Psoas muscle (tissue), 8 donors: ENCODE results near the gene ITPR2. TPM values are rescaled to one million over a fixed set of nuclear protein-coding genes. Genes with fewer than 3 reads are reported as not detected.
"Not testable (repeated sequence)": the region's sequence is repeated elsewhere in the genome, so short reads cannot be mapped to it uniquely, and the experiment has no call there.

Experiments
- ATAC-seq, 4 donors: fragments of 200-7000 bp; cut with Tn5 transposase; one replicate each; pipeline ENCODE4 v1.9.1; 2020; ENCODE audit warnings: moderate library complexity in 3 of 4, mild to moderate bottlenecking in 2 of 4
- DNase-seq, 2 donors: peaks; one replicate each; pipeline ENCODE4 v3.0.0-alpha.2; 2020
- H3K27ac ChIP-seq: fragments of 200-600 bp; one replicate; pipeline ENCODE4 v1.8.0; 2022
- H3K27me3 ChIP-seq, 3 donors: fragments of 200-600 bp in 1 of 3; one replicate each; pipeline versions ENCODE4 v1.6.1 to v1.8.0; 2013 to 2022; ENCODE audit warnings: low read length in 2 of 3, mild to moderate bottlenecking in 2 of 3, moderate library complexity in 1 of 3; ENCODE audit not compliant: insufficient read depth in 3 of 3
- H3K36me3 ChIP-seq, 2 donors: fragments of 200-600 bp in 1 of 2; one replicate each; pipeline versions ENCODE4 v1.6.1 to v1.8.0; 2013 to 2022; ENCODE audit warnings: low read depth in 1 of 2, mild to moderate bottlenecking in 1 of 2, moderate library complexity in 1 of 2; ENCODE audit not compliant: insufficient read depth in 1 of 2
- H3K4me1 ChIP-seq: fragments of 200-600 bp; one replicate; pipeline ENCODE4 v1.8.0; 2022
- H3K4me3 ChIP-seq: fragments of 200-600 bp; one replicate; pipeline ENCODE4 v1.8.0; 2022; ENCODE audit warnings: mild to moderate bottlenecking
- H3K9me3 ChIP-seq: fragments of 200-600 bp; one replicate; pipeline ENCODE4 v1.8.0; 2022
- WGBS, 3 donors: extraction: QIAGEN DNeasy Blood & Tissue Kit; methylation state at CpG; one replicate each; pipeline versions ENCODE4 v1.1.6 to v1.1.7; 2013; 5-methylcytosine and 5-hydroxymethylcytosine counted together
- intact Hi-C, 2 donors: fragments of 100-400 bp; cut with DNase I; formaldehyde crosslinking; loops; one replicate each; pipeline versions ENCODE4 v1.11.0 to v1.14.2; 2022
- polyA plus RNA-seq, 3 donors: library from polyadenylated mRNA; stranded (reverse); fragments of 200-250 nt; gene quantifications; one replicate each; pipeline ENCODE4 v1.2.3, GENCODE V29; 2013
- total RNA-seq, 4 donors: library from RNA; stranded (reverse); fragmentation: NEBNext Ultra II Directional in 2 of 4; extraction: Animal tissue kit (Norgen Biotek cat#: 25700) in 2 of 4; gene quantifications; one replicate each; pipeline versions ENCODE4 v1.2.1 to v1.2.4, GENCODE V29; 2021 to 2023
- TF ChIP-seq, protein P1 (sequence below): fragments of 200-600 bp; IDR thresholded peaks from one replicate; pipeline ENCODE4 v1.8.0; 2022; ENCODE audit warnings: antibody characterized with exemption
- donor health status: healthy with polysubstance abuse.
- donor health status: DM: no; HTN: no; CAD: no; lungs with moderate emphysema.
- donor health status: Bipolar disorder and iron deficiency.
- donor health status: healthy.
- donor health status: DM: yes; HTN: yes; CAD: no.
- donor health status: DM: no; HTN: no; CAD: no.
- donor health status: DM: no; HTN: no; CAD: no.
- donor health status: DM: yes; HTN: yes; CAD: no.

Gene ITPR2
- total and polyA plus RNA-seq, 7 donors, result 0.86 to 10.3 (median 6.1) TPM

GRCh38 chr12:26678697-26679660 lies 154.0 kb downstream of the ITPR2 start:
- intact Hi-C loops, result no loop called here
- peaks cover 3 to 34% of the 10 kb centered on the region in 2 donors for H3K36me3 ChIP-seq
- no peak overlapping the region for H3K4me3 ChIP-seq
- no peak for ATAC-seq
- WGBS, 3 donors, result 42 to 55% (median 51%) methylated on average over 4 of the region's 4 CpGs
- DNase-seq, result no peak
- no peaks in the 10 kb centered on the region for H3K27me3 ChIP-seq
- TF ChIP-seq, protein P1, sequence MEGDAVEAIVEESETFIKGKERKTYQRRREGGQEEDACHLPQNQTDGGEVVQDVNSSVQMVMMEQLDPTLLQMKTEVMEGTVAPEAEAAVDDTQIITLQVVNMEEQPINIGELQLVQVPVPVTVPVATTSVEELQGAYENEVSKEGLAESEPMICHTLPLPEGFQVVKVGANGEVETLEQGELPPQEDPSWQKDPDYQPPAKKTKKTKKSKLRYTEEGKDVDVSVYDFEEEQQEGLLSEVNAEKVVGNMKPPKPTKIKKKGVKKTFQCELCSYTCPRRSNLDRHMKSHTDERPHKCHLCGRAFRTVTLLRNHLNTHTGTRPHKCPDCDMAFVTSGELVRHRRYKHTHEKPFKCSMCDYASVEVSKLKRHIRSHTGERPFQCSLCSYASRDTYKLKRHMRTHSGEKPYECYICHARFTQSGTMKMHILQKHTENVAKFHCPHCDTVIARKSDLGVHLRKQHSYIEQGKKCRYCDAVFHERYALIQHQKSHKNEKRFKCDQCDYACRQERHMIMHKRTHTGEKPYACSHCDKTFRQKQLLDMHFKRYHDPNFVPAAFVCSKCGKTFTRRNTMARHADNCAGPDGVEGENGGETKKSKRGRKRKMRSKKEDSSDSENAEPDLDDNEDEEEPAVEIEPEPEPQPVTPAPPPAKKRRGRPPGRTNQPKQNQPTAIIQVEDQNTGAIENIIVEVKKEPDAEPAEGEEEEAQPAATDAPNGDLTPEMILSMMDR, result no peak
- no peaks in the 10 kb centered on the region for H3K4me1 ChIP-seq
- H3K9me3 ChIP-seq, result peaks cover 8% of the 10 kb centered on the region
- H3K27ac ChIP-seq, result no peak overlapping the region

DNA sequence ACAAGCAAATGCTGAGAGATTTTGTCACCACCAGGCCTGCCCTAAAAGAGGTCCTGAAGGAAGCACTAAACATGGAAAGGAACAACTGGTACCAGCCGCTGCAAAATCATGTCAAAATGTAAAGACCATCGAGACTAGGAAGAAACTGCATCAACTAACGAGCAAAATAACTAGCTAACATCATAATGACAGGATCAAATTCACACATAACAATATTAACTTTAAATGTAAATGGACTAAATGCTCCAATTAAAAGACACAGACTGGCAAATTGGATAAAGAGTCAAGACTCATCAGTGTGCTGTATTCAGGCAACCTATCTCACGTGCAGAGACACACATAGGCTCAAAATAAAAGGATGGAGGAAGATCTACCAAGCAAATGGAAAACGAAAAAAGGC lies 161.5 kb downstream of the ITPR2 start:
- intact Hi-C loops, H3K4me1 ChIP-seq, H3K9me3 ChIP-seq, H3K36me3 ChIP-seq, H3K27ac ChIP-seq, H3K4me3 ChIP-seq, DNase-seq, ATAC-seq, H3K27me3 ChIP-seq: not testable (repeated sequence)
- 54 to 94% (median 91%) methylated on average over 4 to 5 of the region's 5 CpGs for WGBS, 3 donors

DNA sequence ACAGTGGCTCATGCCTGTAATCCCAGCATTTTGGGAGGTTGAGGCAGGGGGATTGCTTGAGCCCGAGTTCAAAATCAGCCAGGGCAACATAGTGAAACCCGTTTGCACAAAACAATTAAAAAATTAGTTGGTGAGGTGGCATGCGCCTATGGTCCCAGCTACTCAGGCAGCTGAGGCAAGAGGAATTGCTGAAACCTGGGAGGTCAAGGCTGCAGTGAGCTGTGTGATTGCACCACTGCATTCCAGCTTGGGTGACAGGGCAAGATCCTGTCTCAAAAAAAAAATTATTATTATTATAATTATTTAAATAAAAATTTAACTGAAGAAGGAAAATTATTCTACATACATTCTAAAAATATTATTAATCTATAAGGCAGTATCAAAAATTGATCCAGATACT lies 164.1 kb downstream of the ITPR2 start:
- intact Hi-C loops, result no loop called here
- no peak for DNase-seq
- ATAC-seq, result no peak

GRCh38 chr12:26668230-26668629 lies 164.8 kb downstream of the ITPR2 start:
- no peak for DNase-seq
- 55 to 69% (median 56%) methylated on average over 1 of the region's 1 CpG for WGBS, 3 donors
- intact Hi-C loops, result no loop called here
- Histone ChIP-seq H3K27me3 (no peaks in the 10 kb centered on the region), H3K27ac (no peak overlapping the region), H3K4me1 (no peaks in the 10 kb centered on the region), H3K36me3 (peaks cover 0 to 4% of the 10 kb centered on the region in 2 donors), H3K4me3 (no peak overlapping the region), H3K9me3 (no peaks in the 10 kb centered on the region)
- ATAC-seq, result no peak
- TF ChIP-seq, protein P1, result no peak

More for the DNA sequence above, 164.1 kb downstream of the ITPR2 start:
- TF ChIP-seq, protein P1, result no peak
- 87 to 96% (median 96%) methylated on average over 3 of the region's 3 CpGs for WGBS, 3 donors
- Histone ChIP-seq H3K4me3 (no peak overlapping the region), H3K36me3 (no peaks in the 10 kb centered on the region), H3K4me1 (no peaks in the 10 kb centered on the region), H3K27me3 (no peaks in the 10 kb centered on the region), H3K9me3 (no peaks in the 10 kb centered on the region), H3K27ac (no peak overlapping the region)

GRCh38 chr12:26666286-26666685 lies 166.7 kb downstream of the ITPR2 start:
- Histone ChIP-seq H3K36me3 (peaks cover 0 to 7% of the 10 kb centered on the region in 2 donors), H3K4me3 (no peak overlapping the region), H3K9me3 (no peaks in the 10 kb centered on the region), H3K27ac (no peak overlapping the region), H3K27me3 (no peaks in the 10 kb centered on the region), H3K4me1 (no peaks in the 10 kb centered on the region)
- intact Hi-C loops, result no loop called here
- no peak for ATAC-seq
- TF ChIP-seq, protein P1, result no peak
- 91 to 93% (median 93%) methylated on average over 5 of the region's 5 CpGs for WGBS, 3 donors
- no peak for DNase-seq
